ENCODE measurements around the gene HRG. TPM values are rescaled to one million over a fixed set of nuclear protein-coding genes. Genes with fewer than 3 reads are reported as not detected.
"Not testable (repeated sequence)": the region's sequence is repeated elsewhere in the genome, so short reads cannot be mapped to it uniquely, and the experiment has no call there.

The HRG gene
- polyA plus RNA-seq, 4 donors: not detected

GRCh38 chr3:186634207-186634606 lies 31.6 kb upstream of the HRG start:
- WGBS, 3 donors: 85 to 91% (median 90%) methylated on average over 5 of the region's 5 CpGs
- FAIRE-seq; H3K27ac ChIP-seq (ENCODE audit: low read depth in 1 of 3, low read length in 2 of 3): not testable (repeated sequence)

GRCh38 chr3:186635532-186635931 lies 30.3 kb upstream of the HRG start:
- no peak overlapping the region for H3K4me3 ChIP-seq (ENCODE audit: low read depth in 1 of 3, low read length in 3 of 3)
- 82 to 94% (median 84%) methylated on average over 3 of the region's 3 CpGs for WGBS, 3 donors
- FAIRE-seq: no peak
- no peak for DNase-seq
- H3K9me3 ChIP-seq (ENCODE audit: control insufficient read depth in 2 of 2, insufficient read depth in 1 of 2, low read depth in 1 of 2, low read length in 1 of 2): no peaks in the 10 kb centered on the region
- peaks cover 0 to 2% (median 0%) of the 10 kb centered on the region in 3 donors for H3K4me1 ChIP-seq (ENCODE audit: control insufficient read depth in 3 of 3, insufficient read depth in 2 of 3, low read depth in 1 of 3, low read length in 2 of 3)
- no peak overlapping the region for H3K27ac ChIP-seq (ENCODE audit: low read depth in 1 of 3, low read length in 2 of 3)
- H3K27me3 ChIP-seq (ENCODE audit: control insufficient read depth in 3 of 3, insufficient read depth in 3 of 3, low read length in 3 of 3): no peaks in the 10 kb centered on the region
- no peaks in the 10 kb centered on the region for H3K36me3 ChIP-seq (ENCODE audit: control insufficient read depth in 3 of 3, insufficient read depth in 2 of 3, low read depth in 1 of 3, low read length in 3 of 3)

More at GRCh38 chr3:186634207-186634606, 31.6 kb upstream of the HRG start:
- H3K4me1 ChIP-seq (ENCODE audit: control insufficient read depth in 3 of 3, insufficient read depth in 2 of 3, low read depth in 1 of 3, low read length in 2 of 3); H3K36me3 ChIP-seq (ENCODE audit: control insufficient read depth in 3 of 3, insufficient read depth in 2 of 3, low read depth in 1 of 3, low read length in 3 of 3); DNase-seq; H3K9me3 ChIP-seq (ENCODE audit: control insufficient read depth in 2 of 2, insufficient read depth in 1 of 2, low read depth in 1 of 2, low read length in 1 of 2); H3K27me3 ChIP-seq (ENCODE audit: control insufficient read depth in 3 of 3, insufficient read depth in 3 of 3, low read length in 3 of 3); H3K4me3 ChIP-seq (ENCODE audit: low read depth in 1 of 3, low read length in 3 of 3): not testable (repeated sequence)

- DNase-seq: no peak
- Histone ChIP-seq H3K36me3 (ENCODE audit: control insufficient read depth in 3 of 3, insufficient read depth in 2 of 3, low read depth in 1 of 3, low read length in 3 of 3) (no peaks in the 10 kb centered on the region), H3K4me1 (ENCODE audit: control insufficient read depth in 3 of 3, insufficient read depth in 2 of 3, low read depth in 1 of 3, low read length in 2 of 3) (peaks cover 0 to 2% (median 0%) of the 10 kb centered on the region in 3 donors), H3K9me3 (ENCODE audit: control insufficient read depth in 2 of 2, insufficient read depth in 1 of 2, low read depth in 1 of 2, low read length in 1 of 2) (no peaks in the 10 kb centered on the region), H3K27ac (ENCODE audit: low read depth in 1 of 3, low read length in 2 of 3) (no peak overlapping the region), H3K27me3 (ENCODE audit: control insufficient read depth in 3 of 3, insufficient read depth in 3 of 3, low read length in 3 of 3) (no peaks in the 10 kb centered on the region), H3K4me3 (ENCODE audit: low read depth in 1 of 3, low read length in 3 of 3) (no peak overlapping the region)
- no peak for FAIRE-seq
- WGBS, 3 donors: 74 to 92% (median 79%) methylated on average over 7 of the region's 7 CpGs
Observed at GRCh38 chr3:186636536-186636935, 29.3 kb upstream of the HRG start.

GRCh38 chr3:186637686-186638085 lies 28.1 kb upstream of the HRG start:
- FAIRE-seq: no peak
- Histone ChIP-seq H3K4me1 (ENCODE audit: control insufficient read depth in 3 of 3, insufficient read depth in 2 of 3, low read depth in 1 of 3, low read length in 2 of 3) (peaks cover 0 to 2% (median 0%) of the 10 kb centered on the region in 3 donors), H3K27ac (ENCODE audit: low read depth in 1 of 3, low read length in 2 of 3) (no peak overlapping the region), H3K27me3 (ENCODE audit: control insufficient read depth in 3 of 3, insufficient read depth in 3 of 3, low read length in 3 of 3) (no peaks in the 10 kb centered on the region), H3K4me3 (ENCODE audit: low read depth in 1 of 3, low read length in 3 of 3) (no peak overlapping the region), H3K36me3 (ENCODE audit: control insufficient read depth in 3 of 3, insufficient read depth in 2 of 3, low read depth in 1 of 3, low read length in 3 of 3) (no peaks in the 10 kb centered on the region), H3K9me3 (ENCODE audit: control insufficient read depth in 2 of 2, insufficient read depth in 1 of 2, low read depth in 1 of 2, low read length in 1 of 2) (no peaks in the 10 kb centered on the region)
- 59 to 75% (median 67%) methylated on average over 3 of the region's 3 CpGs for WGBS, 3 donors
- no peak for DNase-seq

GRCh38 chr3:186638259-186638658 lies 27.6 kb upstream of the HRG start:
- no peak for FAIRE-seq
- Histone ChIP-seq H3K27ac (ENCODE audit: low read depth in 1 of 3, low read length in 2 of 3) (no peak overlapping the region), H3K36me3 (ENCODE audit: control insufficient read depth in 3 of 3, insufficient read depth in 2 of 3, low read depth in 1 of 3, low read length in 3 of 3) (no peaks in the 10 kb centered on the region)

GRCh38 chr3:186639778-186640472 lies 25.9 kb upstream of the HRG start, which contains the start of gene FETUB:
Gene FETUB, plus strand, starts transcription at chr3:186640399. Its CDS starts 62 bp downstream, at chr3:186640461.
- 71 to 94% (median 73%) methylated on average over 1 of the region's 1 CpG for WGBS, 3 donors
- Histone ChIP-seq H3K36me3 (ENCODE audit: control insufficient read depth in 3 of 3, insufficient read depth in 2 of 3, low read depth in 1 of 3, low read length in 3 of 3) (no peaks in the 10 kb centered on the region), H3K27ac (ENCODE audit: low read depth in 1 of 3, low read length in 2 of 3) (no peak within 1 kb of the TSS), H3K4me1 (ENCODE audit: control insufficient read depth in 3 of 3, insufficient read depth in 2 of 3, low read depth in 1 of 3, low read length in 2 of 3) (peaks cover 0 to 6% (median 2%) of the 10 kb centered on the region in 3 donors), H3K4me3 (ENCODE audit: low read depth in 1 of 3, low read length in 3 of 3) (no peak within 1 kb of the TSS), H3K27me3 (ENCODE audit: control insufficient read depth in 3 of 3, insufficient read depth in 3 of 3, low read length in 3 of 3) (no peaks in the 10 kb centered on the region), H3K9me3 (ENCODE audit: control insufficient read depth in 2 of 2, insufficient read depth in 1 of 2, low read depth in 1 of 2, low read length in 1 of 2) (no peaks in the 10 kb centered on the region)
- FAIRE-seq: no peak
- no peak for DNase-seq

More at GRCh38 chr3:186638259-186638658, 27.6 kb upstream of the HRG start:
- DNase-seq: peak in 1 of 2 donors; percentile 53
- H3K4me3 ChIP-seq (ENCODE audit: low read depth in 1 of 3, low read length in 3 of 3): no peak overlapping the region
- no peaks in the 10 kb centered on the region for H3K9me3 ChIP-seq (ENCODE audit: control insufficient read depth in 2 of 2, insufficient read depth in 1 of 2, low read depth in 1 of 2, low read length in 1 of 2)
- H3K4me1 ChIP-seq (ENCODE audit: control insufficient read depth in 3 of 3, insufficient read depth in 2 of 3, low read depth in 1 of 3, low read length in 2 of 3): peaks cover 0 to 2% (median 2%) of the 10 kb centered on the region in 3 donors
- WGBS, 3 donors: 39 to 74% (median 67%) methylated on average over 2 of the region's 2 CpGs
- no peaks in the 10 kb centered on the region for H3K27me3 ChIP-seq (ENCODE audit: control insufficient read depth in 3 of 3, insufficient read depth in 3 of 3, low read length in 3 of 3)

GRCh38 chr3:186640473-186640818 lies 25.4 kb upstream of the HRG start:
- no peaks in the 10 kb centered on the region for H3K27me3 ChIP-seq (ENCODE audit: control insufficient read depth in 3 of 3, insufficient read depth in 3 of 3, low read length in 3 of 3)
- no peak overlapping the region for H3K27ac ChIP-seq (ENCODE audit: low read depth in 1 of 3, low read length in 2 of 3)
- H3K4me3 ChIP-seq (ENCODE audit: low read depth in 1 of 3, low read length in 3 of 3): no peak overlapping the region
- no peak for DNase-seq
- no peaks in the 10 kb centered on the region for H3K9me3 ChIP-seq (ENCODE audit: control insufficient read depth in 2 of 2, insufficient read depth in 1 of 2, low read depth in 1 of 2, low read length in 1 of 2)
- 73 to 93% (median 74%) methylated on average over 9 of the region's 9 CpGs for WGBS, 3 donors
- no peaks in the 10 kb centered on the region for H3K36me3 ChIP-seq (ENCODE audit: control insufficient read depth in 3 of 3, insufficient read depth in 2 of 3, low read depth in 1 of 3, low read length in 3 of 3)
- H3K4me1 ChIP-seq (ENCODE audit: control insufficient read depth in 3 of 3, insufficient read depth in 2 of 3, low read depth in 1 of 3, low read length in 2 of 3): peaks cover 0 to 6% (median 2%) of the 10 kb centered on the region in 3 donors
- FAIRE-seq: no peak

- DNase-seq: no peak
- Histone ChIP-seq H3K4me1 (ENCODE audit: control insufficient read depth in 3 of 3, insufficient read depth in 2 of 3, low read depth in 1 of 3, low read length in 2 of 3) (peaks cover 0 to 6% (median 2%) of the 10 kb centered on the region in 3 donors), H3K4me3 (ENCODE audit: low read depth in 1 of 3, low read length in 3 of 3) (no peak overlapping the region), H3K27me3 (ENCODE audit: control insufficient read depth in 3 of 3, insufficient read depth in 3 of 3, low read length in 3 of 3) (no peaks in the 10 kb centered on the region), H3K27ac (ENCODE audit: low read depth in 1 of 3, low read length in 2 of 3) (no peak overlapping the region), H3K9me3 (ENCODE audit: control insufficient read depth in 2 of 2, insufficient read depth in 1 of 2, low read depth in 1 of 2, low read length in 1 of 2) (no peaks in the 10 kb centered on the region), H3K36me3 (ENCODE audit: control insufficient read depth in 3 of 3, insufficient read depth in 2 of 3, low read depth in 1 of 3, low read length in 3 of 3) (no peaks in the 10 kb centered on the region)
- FAIRE-seq: no peak
Observed at GRCh38 chr3:186640929-186641328, 24.9 kb upstream of the HRG start.

GRCh38 chr3:186642014-186642413 lies 23.8 kb upstream of the HRG start:
- H3K4me3 ChIP-seq (ENCODE audit: low read depth in 1 of 3, low read length in 3 of 3): no peak overlapping the region
- no peak for FAIRE-seq
- no peak overlapping the region for H3K27ac ChIP-seq (ENCODE audit: low read depth in 1 of 3, low read length in 2 of 3)

More at GRCh38 chr3:186642014-186642413, 23.8 kb upstream of the HRG start:
- WGBS, 3 donors: 48 to 60% (median 52%) methylated on average over 3 of the region's 3 CpGs
- no peaks in the 10 kb centered on the region for H3K9me3 ChIP-seq (ENCODE audit: control insufficient read depth in 2 of 2, insufficient read depth in 1 of 2, low read depth in 1 of 2, low read length in 1 of 2)
- H3K27me3 ChIP-seq (ENCODE audit: control insufficient read depth in 3 of 3, insufficient read depth in 3 of 3, low read length in 3 of 3): no peaks in the 10 kb centered on the region
- peaks cover 0 to 6% (median 2%) of the 10 kb centered on the region in 3 donors for H3K4me1 ChIP-seq (ENCODE audit: control insufficient read depth in 3 of 3, insufficient read depth in 2 of 3, low read depth in 1 of 3, low read length in 2 of 3)
- no peaks in the 10 kb centered on the region for H3K36me3 ChIP-seq (ENCODE audit: control insufficient read depth in 3 of 3, insufficient read depth in 2 of 3, low read depth in 1 of 3, low read length in 3 of 3)
- no peak for DNase-seq
